Measurements from ENCODE around the gene TOM1. TPM values are rescaled to one million over a fixed set of nuclear protein-coding genes. Genes with fewer than 3 reads are reported as not detected.

The TOM1 gene
- total and polyA plus RNA-seq, 2 of the 13 experiments (the other 11 are each of a cell fraction or from before 2014, with no cell fraction given) = 30.8 to 87.3 TPM

DNA sequence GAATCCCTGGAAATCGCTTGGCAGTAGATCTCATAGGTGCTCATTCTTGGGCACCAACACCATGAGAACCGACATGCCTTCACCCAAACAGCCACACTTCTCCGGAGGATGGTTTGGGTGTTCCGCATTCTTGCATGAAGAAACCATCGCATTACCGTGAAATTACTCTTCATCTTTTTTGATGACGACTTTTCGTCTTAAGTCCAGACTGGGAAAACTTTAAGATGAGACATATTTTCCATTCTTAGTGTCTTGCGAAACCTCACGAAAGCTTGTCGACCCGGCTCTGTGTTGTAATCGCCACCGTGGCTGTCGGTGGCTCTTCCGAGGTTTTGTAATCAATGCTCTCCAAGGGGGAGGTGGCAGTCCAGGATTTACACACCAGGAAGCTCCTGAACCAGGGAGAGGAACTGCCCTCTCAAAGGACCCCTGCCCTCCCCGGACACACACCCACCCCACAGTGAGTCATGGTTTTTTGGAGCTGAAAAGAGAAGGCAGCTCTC, 1.7 kb downstream of the TOM1 start (continued):
- TF ChIP-seq, protein P1, sequence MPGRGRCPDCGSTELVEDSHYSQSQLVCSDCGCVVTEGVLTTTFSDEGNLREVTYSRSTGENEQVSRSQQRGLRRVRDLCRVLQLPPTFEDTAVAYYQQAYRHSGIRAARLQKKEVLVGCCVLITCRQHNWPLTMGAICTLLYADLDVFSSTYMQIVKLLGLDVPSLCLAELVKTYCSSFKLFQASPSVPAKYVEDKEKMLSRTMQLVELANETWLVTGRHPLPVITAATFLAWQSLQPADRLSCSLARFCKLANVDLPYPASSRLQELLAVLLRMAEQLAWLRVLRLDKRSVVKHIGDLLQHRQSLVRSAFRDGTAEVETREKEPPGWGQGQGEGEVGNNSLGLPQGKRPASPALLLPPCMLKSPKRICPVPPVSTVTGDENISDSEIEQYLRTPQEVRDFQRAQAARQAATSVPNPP (CRISPR knock-in tag; IDR thresholded peaks at IDR 0.05) = no peak
- no peak for TF ChIP-seq KLF15 (CRISPR knock-in tag; IDR thresholded peaks at IDR 0.05; ENCODE audit: borderline replicate concordance)
- no peak for TF ChIP-seq MAFG (CRISPR knock-in tag; IDR thresholded peaks at IDR 0.05)
- TF ChIP-seq, protein P2, sequence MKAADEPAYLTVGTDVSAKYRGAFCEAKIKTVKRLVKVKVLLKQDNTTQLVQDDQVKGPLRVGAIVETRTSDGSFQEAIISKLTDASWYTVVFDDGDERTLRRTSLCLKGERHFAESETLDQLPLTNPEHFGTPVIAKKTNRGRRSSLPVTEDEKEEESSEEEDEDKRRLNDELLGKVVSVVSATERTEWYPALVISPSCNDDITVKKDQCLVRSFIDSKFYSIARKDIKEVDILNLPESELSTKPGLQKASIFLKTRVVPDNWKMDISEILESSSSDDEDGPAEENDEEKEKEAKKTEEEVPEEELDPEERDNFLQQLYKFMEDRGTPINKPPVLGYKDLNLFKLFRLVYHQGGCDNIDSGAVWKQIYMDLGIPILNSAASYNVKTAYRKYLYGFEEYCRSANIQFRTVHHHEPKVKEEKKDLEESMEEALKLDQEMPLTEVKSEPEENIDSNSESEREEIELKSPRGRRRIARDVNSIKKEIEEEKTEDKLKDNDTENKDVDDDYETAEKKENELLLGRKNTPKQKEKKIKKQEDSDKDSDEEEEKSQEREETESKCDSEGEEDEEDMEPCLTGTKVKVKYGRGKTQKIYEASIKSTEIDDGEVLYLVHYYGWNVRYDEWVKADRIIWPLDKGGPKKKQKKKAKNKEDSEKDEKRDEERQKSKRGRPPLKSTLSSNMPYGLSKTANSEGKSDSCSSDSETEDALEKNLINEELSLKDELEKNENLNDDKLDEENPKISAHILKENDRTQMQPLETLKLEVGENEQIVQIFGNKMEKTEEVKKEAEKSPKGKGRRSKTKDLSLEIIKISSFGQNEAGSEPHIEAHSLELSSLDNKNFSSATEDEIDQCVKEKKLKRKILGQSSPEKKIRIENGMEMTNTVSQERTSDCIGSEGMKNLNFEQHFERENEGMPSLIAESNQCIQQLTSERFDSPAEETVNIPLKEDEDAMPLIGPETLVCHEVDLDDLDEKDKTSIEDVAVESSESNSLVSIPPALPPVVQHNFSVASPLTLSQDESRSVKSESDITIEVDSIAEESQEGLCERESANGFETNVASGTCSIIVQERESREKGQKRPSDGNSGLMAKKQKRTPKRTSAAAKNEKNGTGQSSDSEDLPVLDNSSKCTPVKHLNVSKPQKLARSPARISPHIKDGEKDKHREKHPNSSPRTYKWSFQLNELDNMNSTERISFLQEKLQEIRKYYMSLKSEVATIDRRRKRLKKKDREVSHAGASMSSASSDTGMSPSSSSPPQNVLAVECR (CRISPR knock-in tag; IDR thresholded peaks at IDR 0.05; ENCODE audit: borderline replicate concordance) = peak; percentile 72; the same call in 1 of the 2 replicates
- no peak for TF ChIP-seq ATAD3A (CRISPR knock-in tag; IDR thresholded peaks at IDR 0.05)
- no peak for TF ChIP-seq ZNF3 (CRISPR knock-in tag; IDR thresholded peaks at IDR 0.05)
- TF ChIP-seq, protein P3, sequence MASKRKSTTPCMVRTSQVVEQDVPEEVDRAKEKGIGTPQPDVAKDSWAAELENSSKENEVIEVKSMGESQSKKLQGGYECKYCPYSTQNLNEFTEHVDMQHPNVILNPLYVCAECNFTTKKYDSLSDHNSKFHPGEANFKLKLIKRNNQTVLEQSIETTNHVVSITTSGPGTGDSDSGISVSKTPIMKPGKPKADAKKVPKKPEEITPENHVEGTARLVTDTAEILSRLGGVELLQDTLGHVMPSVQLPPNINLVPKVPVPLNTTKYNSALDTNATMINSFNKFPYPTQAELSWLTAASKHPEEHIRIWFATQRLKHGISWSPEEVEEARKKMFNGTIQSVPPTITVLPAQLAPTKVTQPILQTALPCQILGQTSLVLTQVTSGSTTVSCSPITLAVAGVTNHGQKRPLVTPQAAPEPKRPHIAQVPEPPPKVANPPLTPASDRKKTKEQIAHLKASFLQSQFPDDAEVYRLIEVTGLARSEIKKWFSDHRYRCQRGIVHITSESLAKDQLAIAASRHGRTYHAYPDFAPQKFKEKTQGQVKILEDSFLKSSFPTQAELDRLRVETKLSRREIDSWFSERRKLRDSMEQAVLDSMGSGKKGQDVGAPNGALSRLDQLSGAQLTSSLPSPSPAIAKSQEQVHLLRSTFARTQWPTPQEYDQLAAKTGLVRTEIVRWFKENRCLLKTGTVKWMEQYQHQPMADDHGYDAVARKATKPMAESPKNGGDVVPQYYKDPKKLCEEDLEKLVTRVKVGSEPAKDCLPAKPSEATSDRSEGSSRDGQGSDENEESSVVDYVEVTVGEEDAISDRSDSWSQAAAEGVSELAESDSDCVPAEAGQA (IDR thresholded peaks at IDR 0.05; ENCODE audit: low read depth) = no peak
- TF ChIP-seq, protein P3 (CRISPR knock-in tag; IDR thresholded peaks at IDR 0.05; ENCODE audit: borderline replicate concordance) = no peak
- TF ChIP-seq IKZF4 (CRISPR knock-in tag; IDR thresholded peaks at IDR 0.05; ENCODE audit: borderline replicate concordance, low read depth, not compliant biosample characterization) = no peak
- TF ChIP-seq, protein P4, sequence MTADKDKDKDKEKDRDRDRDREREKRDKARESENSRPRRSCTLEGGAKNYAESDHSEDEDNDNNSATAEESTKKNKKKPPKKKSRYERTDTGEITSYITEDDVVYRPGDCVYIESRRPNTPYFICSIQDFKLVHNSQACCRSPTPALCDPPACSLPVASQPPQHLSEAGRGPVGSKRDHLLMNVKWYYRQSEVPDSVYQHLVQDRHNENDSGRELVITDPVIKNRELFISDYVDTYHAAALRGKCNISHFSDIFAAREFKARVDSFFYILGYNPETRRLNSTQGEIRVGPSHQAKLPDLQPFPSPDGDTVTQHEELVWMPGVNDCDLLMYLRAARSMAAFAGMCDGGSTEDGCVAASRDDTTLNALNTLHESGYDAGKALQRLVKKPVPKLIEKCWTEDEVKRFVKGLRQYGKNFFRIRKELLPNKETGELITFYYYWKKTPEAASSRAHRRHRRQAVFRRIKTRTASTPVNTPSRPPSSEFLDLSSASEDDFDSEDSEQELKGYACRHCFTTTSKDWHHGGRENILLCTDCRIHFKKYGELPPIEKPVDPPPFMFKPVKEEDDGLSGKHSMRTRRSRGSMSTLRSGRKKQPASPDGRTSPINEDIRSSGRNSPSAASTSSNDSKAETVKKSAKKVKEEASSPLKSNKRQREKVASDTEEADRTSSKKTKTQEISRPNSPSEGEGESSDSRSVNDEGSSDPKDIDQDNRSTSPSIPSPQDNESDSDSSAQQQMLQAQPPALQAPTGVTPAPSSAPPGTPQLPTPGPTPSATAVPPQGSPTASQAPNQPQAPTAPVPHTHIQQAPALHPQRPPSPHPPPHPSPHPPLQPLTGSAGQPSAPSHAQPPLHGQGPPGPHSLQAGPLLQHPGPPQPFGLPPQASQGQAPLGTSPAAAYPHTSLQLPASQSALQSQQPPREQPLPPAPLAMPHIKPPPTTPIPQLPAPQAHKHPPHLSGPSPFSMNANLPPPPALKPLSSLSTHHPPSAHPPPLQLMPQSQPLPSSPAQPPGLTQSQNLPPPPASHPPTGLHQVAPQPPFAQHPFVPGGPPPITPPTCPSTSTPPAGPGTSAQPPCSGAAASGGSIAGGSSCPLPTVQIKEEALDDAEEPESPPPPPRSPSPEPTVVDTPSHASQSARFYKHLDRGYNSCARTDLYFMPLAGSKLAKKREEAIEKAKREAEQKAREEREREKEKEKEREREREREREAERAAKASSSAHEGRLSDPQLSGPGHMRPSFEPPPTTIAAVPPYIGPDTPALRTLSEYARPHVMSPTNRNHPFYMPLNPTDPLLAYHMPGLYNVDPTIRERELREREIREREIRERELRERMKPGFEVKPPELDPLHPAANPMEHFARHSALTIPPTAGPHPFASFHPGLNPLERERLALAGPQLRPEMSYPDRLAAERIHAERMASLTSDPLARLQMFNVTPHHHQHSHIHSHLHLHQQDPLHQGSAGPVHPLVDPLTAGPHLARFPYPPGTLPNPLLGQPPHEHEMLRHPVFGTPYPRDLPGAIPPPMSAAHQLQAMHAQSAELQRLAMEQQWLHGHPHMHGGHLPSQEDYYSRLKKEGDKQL (CRISPR knock-in tag; IDR thresholded peaks at IDR 0.05; ENCODE audit: low read depth) = no peak; the same call in 1 of the 2 replicates
